GM21447 (cell line): ENCODE results near the gene APBA2.
"Not testable (repeated sequence)": the region's sequence is repeated elsewhere in the genome, so short reads cannot be mapped to it uniquely, and the experiment has no call there.

Experiments used
- ATAC-seq: cut with Tn5 transposase; IDR thresholded peaks from one replicate; pipeline ENCODE4 v1.9.1; 2021; ENCODE audit not compliant: unreplicated experiment

APBA2 gene

GRCh38 chr15:28876845-28877185, 9.0 kb upstream of the APBA2 start:
- no peak for ATAC-seq

GRCh38 chr15:28878209-28878608, 7.6 kb upstream of the APBA2 start:
- ATAC-seq: no peak

DNA sequence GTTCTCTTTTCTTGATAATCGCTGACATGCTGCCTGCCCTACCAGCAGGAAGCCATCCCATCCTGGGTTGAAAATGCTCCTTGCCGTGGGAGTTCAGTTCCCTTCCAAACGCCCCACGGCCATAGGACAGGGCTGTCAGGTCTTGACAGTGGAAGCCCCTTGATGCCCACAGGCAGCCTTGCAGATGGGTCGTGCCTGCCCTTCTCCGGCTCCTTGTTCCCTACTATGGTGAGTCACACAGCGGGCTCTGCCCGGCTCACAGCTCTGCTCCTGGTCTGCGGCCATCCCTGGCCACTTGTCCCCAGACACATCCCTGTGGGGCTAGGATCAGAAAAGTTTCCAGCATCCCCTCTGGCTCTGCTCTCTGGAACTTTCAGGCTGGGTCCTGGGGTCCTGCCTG, 6.2 kb upstream of the APBA2 start:
- no peak for ATAC-seq

DNA sequence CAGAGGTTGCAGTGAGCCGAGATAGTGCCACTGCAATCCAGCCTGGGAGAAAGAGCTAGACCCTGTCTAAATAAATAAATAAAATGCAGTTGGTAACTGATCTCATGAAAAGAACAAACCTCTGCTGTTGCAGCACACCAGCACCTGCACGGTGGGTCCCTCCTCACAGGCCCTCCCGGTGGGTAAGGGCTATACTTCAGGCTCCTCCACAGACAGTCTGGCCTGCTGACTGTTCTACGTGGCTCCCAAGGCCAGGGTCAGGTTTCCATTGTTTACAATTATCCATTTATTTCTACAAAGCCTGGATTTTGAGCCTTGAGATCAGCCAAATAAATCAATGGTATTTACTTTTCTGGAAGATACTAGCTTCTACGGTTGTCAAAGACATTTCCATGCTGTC, 5.1 kb upstream of the APBA2 start:
- no peak for ATAC-seq

GRCh38 chr15:28881170-28881569, 4.6 kb upstream of the APBA2 start:
- no peak for ATAC-seq

- ATAC-seq: no peak
These were observed 4.2 kb upstream of the APBA2 start for GRCh38 chr15:28881600-28881999.

GRCh38 chr15:28884151-28884940, 1.4 kb upstream of the APBA2 start:
- no peak for ATAC-seq

GRCh38 chr15:28885128-28885629, 595 bp upstream of the APBA2 start:
- ATAC-seq: no peak

DNA sequence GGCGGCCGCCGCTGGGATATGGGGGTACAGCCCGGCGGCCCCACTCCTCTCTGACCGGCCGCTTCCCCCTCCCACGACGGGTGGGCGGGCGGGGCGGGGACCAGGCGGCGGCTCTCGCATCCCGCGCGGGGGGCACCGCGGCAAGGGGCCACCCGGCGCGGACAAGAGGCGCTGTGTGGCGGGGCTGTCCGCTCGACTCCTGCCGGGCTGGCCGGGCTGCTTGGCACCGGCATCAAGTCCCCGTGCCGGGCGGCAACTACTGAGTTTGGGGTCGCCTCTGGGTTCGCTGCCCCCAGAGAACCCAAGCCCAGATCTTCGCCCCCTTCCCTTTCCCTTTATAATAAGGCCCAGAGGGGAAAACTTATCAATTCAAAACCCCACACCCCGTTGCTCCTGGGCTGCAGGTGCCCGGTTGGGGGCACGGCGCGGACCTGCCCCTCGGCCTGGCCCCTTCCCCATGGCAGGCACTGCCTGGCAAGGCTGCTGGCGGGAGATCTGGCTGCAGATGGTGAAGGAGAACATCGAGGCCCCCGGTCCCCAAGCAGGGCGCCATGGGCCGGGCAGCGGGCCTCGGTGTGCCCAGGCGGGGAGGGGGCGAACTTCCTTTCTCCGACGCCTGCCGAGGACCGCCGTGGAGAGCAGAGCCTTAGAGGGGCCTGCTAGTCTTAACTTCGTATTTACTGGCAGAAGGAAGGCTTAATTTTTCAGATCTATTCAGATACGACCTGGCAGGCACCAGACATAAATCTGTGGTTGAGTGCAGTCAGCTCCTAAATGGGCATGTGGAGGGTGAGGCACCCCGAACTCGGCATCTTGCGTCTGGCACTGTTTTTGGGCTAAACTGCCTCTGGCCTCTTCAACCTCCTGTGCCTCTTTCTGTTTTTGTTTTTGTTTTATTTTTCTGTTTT, 911 bp downstream of the APBA2 start:
- no peak for ATAC-seq

DNA sequence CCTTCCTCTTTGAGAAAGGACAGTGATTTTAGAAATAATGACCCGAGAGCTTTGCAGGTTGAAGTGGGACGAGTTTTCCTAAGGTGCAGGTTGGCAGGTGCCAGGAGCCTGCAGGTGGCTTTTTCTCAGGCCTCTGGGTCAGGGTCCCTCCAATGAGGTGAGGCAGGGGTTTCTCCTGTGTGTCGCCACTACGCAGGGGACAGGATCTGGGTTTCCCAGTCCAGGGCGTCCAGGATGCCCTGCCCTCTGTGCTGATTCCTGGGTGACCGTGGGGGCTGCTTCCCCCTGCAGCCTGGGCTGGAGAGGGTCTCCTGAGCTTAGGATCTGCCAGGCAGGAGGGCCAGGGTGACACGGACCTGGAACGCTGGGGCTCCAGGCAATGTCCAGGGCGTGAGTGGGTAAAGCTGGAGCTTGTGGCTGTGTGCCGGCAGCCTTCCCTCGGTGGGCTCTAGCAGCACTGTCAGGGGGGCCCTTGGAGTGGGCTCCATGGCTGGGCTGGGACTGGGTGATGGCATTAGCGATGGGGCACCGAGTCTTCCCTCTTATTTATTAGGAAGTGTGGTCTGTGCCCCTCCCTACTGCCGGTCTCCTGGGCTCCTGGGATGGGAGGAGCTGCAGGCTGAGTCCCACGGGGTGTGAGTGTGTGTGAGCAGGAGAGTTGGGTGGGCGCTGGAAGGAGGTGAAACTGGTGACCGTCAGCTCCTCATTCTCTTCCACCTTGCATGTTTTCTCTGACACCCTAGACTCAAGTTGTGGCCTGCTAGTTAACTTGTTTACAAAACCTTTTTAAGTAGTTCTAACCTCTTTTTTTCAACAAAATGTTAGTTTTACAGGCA, 1.8 kb downstream of the APBA2 start:
- ATAC-seq: no peak

- no peak for ATAC-seq
These were observed 2.6 kb downstream of the APBA2 start for GRCh38 chr15:28888302-28888894.

DNA sequence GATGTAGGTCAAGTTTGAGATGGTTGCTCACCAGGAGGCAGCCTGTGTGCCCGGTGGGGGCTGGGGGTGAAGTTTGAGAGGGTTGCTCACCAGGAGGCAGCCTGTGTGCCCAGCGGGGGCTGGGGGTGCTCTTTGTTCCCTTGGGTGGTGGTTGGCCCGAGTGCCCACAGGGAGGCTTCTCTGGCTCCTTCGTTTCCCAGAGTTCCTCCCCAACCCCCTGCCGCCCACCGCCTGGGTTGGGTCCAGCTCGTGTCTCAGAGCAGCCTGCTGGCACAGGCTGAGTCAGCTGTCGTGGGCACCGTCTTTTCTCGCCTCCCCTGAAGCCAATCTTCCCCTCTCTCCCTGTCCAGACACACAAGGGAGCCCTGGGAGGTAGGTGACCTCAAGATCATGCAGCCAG, 3.1 kb downstream of the APBA2 start:
- ATAC-seq: no peak

GRCh38 chr15:28889346-28889745, 3.6 kb downstream of the APBA2 start:
- ATAC-seq: no peak

DNA sequence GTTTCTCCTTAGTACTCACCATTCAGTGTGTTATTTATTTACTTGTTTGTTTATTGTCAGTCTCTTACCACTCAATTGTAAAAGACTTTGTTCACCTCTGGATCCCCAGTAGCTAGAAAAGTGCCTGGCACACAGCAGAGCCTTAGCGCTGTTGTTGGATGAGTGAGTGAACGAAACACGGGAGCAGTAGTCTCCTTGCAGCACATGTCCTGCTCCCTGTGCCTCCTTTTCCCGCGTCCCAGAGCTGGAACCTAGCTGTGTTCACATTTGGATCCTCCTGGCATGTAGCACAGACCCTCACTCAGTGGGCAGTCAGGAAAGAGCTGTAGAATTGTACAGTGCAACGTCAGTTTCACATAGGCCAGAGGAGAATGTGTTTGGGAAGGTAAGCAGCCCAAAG, 4.1 kb downstream of the APBA2 start:
- not testable (repeated sequence) for ATAC-seq

- ATAC-seq: not testable (repeated sequence)
These were observed 4.5 kb downstream of the APBA2 start for GRCh38 chr15:28890291-28890690.

DNA sequence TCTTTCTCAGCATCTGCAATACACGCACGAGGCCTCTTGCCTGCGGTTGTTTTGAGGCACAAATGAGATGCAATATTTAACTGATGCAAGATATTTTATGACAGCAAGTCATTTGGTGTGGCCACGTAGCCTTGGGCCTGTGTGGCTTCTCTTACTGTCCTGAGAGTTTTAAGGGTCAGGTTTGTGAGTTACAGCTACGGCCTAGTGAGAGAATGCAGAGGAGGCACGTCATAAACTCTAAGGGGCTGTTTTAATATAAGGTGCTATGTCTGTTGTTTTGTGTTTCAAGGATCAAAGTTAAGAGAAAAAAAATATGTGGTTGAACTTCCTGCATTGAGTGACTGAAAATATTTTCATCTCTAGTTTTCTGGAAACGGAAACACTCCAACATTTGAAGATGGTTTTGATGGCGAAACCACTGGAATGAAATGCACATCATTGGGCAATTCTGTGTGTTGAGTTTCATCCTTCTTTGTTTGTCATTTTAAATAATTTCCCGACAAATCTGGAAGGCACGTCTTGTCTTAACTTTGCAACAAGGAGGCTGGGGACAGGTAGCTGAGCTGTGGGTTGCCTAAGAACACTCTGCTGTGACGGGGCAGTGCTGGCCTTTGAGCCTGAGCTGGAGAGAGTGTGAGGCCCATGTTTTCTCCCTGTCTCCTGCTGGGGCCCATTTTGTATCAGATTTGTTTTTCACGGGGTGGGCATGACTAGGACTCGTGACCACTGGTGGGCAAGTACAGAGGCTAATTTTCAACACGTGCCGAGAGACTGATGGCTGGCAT, 5.1 kb downstream of the APBA2 start:
- no peak for ATAC-seq

DNA sequence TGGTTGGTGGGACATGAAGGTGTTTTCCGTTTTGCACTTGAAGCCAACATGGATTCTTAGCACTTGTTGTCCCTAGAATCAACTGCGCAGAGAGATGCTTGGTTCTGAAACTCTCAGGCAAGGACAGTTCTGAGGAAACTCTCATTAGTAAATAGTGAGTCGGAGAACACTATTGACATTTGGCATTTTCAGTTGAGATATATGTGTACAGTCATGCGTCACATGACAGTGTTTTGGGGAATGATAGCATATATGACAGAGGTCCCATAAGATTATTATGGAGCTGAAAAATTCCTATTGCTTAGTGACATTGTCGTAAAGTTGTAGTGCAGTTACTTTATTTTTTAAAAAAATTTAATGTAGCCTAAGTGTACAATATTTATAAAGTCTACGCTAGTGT, 5.8 kb downstream of the APBA2 start:
- no peak for ATAC-seq

DNA sequence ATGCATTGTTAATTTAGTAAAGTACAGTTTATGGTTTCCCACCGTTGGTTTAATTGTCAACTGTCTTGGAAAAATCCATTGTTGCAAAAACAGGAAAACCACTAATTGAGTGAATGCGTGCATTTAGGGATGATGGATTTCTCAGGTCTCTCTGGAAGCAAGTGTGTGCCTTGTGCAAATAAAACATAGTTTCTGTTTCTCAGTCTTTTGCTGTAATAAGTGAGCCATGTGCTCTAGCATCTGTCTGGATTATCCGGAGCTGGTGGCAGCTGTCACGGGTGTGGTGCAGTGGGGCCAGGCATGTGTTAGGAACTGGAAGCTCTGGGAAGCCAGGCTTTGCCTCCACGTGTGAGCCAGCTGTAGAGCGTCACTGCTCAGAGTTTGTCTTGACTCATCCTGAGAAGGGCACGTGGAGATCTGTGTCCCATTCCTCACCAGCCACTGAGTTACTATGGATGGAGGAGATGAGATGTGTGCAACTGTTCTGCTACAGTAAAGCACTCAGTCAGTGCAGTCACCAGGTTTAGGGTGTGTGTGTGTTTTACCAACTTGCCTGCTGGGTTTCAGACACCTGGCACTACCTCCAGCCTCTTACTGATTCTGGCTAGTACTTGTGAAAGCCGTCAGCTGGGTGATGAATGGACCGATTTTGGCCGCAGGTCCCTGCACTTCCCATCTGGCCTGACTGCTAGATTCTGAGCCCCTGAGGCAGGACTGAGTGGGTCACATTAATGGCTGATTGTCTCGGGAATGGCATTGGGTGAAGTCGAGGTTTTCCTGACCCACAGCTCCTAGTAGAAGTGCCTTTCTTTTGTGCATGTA, 7.2 kb downstream of the APBA2 start:
- no peak for ATAC-seq

- ATAC-seq: no peak
These were observed 8.9 kb downstream of the APBA2 start for GRCh38 chr15:28894631-28895030.
